ENCODE measurements around the gene ABTB1. TPM values are rescaled to one million over a fixed set of nuclear protein-coding genes. Genes with fewer than 3 reads are reported as not detected.

ABTB1 gene
- total RNA-seq, result 8.0 and 14.9 TPM in 2 replicates

DNA sequence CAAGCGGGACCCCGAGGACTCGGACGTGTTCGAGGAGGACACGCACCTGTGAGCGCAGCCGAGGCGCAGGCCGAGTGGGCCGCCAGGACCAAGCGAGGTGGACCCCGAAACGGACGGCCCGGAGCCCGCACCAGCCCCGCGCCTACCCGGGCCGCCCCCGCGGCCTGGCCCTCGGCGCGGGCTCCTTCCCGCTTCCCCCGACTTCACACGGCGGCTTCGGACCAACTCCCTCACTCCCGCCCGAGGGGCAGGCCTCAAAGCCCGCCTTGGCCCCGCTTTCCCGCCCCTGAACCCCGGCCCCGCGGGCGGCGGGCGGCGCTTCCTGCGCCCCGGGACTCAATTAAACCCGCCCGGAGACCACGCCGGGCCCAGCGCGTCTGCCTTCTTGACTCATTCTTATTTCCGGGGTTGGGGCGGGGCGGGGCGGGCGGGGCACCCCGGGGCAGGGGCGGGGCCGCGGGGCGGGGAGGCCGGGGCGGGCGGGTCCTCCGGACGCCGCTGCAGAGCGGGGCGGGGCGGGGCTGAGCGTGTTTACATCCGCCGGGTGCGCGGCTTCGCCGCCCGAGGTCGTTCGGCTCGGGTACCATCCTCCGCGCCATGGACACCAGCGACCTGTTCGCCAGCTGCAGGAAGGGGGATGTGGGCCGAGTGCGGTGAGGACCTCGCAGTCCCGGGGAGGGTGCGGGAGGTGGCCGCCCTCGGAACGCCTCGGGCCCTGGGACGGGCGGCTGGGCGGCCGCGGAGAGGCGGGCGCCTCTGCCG is at the start of gene ABTB1:
Gene ABTB1, plus strand, starts transcription at position 524 of the 762 bp plus-strand sequence. Its CDS starts 74 bp downstream, at position 598.
- TF ChIP-seq, protein P1, sequence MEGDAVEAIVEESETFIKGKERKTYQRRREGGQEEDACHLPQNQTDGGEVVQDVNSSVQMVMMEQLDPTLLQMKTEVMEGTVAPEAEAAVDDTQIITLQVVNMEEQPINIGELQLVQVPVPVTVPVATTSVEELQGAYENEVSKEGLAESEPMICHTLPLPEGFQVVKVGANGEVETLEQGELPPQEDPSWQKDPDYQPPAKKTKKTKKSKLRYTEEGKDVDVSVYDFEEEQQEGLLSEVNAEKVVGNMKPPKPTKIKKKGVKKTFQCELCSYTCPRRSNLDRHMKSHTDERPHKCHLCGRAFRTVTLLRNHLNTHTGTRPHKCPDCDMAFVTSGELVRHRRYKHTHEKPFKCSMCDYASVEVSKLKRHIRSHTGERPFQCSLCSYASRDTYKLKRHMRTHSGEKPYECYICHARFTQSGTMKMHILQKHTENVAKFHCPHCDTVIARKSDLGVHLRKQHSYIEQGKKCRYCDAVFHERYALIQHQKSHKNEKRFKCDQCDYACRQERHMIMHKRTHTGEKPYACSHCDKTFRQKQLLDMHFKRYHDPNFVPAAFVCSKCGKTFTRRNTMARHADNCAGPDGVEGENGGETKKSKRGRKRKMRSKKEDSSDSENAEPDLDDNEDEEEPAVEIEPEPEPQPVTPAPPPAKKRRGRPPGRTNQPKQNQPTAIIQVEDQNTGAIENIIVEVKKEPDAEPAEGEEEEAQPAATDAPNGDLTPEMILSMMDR (conservative IDR thresholded peaks at IDR 0.05; ENCODE audit: low read depth, low read length), result no peak
- no peak for DNase-seq (ENCODE audit: low read depth)
- H3K4me3 ChIP-seq (ENCODE audit: low read depth, low read length), result peak within 1 kb of the TSS; percentile 78

DNA sequence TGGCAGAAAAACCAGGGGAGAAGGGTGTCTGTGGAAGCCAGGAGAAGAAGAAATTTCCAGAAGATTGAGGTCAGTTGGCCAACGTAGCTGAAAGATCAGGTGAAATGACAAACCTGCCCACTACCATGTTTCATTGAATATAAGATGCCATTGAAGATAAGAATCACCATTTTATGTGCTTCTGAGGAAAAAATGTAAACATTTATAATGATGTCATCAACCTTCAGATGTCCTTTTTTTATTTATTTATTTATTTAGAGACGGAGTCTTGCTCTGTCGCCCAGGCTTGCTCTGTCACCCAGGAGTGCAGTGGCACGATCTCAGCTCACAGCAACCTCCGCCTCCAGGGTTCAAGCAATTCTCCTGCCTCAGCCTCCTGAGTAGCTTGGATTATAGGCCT is 48.7 kb upstream of the ABTB1 start:
- H3K4me3 ChIP-seq (ENCODE audit: low read depth, low read length), result no peak overlapping the region
- TF ChIP-seq, protein P1 (conservative IDR thresholded peaks at IDR 0.05; ENCODE audit: low read depth, low read length), result no peak
- no peak for DNase-seq (ENCODE audit: low read depth)

DNA sequence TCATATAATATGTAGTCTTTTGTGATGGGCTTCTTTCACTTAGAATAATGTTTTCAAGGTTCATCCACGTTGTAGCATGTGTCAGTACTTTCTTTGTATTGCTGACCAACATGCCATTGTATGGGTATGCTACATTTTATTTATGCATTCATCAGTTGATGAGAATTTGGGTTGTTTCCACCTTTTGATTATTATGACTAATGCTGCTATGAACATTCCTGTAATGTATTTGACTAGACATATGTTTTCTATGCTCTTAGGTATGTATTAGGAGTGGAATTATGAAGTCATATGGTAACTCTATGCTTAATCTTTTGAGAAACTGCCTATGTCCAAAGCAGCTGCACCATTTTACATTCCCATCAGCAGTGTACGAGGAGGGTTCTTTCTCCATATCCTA is 46.9 kb upstream of the ABTB1 start:
- H3K4me3 ChIP-seq (ENCODE audit: low read depth, low read length), result no peak overlapping the region
- no peak for DNase-seq (ENCODE audit: low read depth)
- TF ChIP-seq, protein P1 (conservative IDR thresholded peaks at IDR 0.05; ENCODE audit: low read depth, low read length), result no peak

DNA sequence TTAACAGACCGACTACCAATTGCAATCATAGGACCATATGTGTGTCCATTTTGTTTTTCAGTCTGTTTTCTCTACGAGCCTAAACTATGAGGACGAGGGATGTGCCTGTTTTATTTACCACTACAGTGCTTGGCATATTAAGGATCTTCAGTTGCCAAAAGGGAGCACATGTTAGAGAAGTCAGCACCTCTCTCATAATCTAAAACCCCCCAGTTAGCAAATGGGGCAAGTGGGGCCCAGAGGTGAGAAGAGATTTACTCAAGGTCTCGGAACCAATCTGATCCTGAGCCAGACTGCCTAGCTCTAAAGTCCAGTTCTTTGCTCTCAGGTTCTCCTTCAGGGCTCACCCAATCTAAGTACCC is 44.3 kb upstream of the ABTB1 start:
- DNase-seq (ENCODE audit: low read depth), result no peak
- TF ChIP-seq, protein P1 (conservative IDR thresholded peaks at IDR 0.05; ENCODE audit: low read depth, low read length), result no peak

DNA sequence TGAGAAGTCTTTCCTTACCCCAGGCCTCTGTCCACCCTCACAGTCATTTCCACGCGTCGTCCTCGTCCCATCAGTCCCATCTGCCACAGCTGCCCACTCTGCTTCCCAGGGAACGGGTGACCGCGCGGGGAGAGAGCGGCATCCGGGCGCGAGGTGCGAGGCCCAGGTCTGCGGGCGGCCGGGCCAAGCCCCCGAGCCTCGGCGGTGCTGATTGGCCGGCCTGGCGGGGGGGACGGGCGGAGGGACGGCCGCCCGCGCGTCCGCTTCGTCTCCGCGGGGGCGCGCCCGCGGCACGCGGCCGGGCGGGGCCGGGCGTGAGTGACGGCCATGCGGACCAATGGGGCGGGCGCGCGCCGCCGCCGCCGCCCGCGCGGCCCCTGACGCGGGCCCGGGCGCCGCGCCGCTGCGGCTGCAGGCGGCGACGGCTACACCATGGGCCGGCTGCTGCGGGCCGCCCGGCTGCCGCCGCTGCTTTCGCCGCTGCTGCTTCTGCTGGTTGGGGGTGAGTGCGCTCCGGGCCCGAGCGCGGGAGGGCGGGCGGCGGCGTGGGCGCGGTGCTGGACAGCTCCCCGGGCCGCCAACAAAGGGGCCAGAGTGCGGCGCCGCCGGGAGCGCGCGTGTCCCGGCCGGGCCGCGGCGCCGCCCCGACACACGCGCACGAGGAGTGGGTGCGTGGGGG is 43.8 kb upstream of the ABTB1 start, which contains the start of gene PODXL2:
Gene PODXL2, plus strand, starts transcription at position 398 of the 679 bp plus-strand sequence. Its CDS starts 35 bp downstream, at position 433.
- no peak for DNase-seq (ENCODE audit: low read depth)
- TF ChIP-seq, protein P1 (conservative IDR thresholded peaks at IDR 0.05; ENCODE audit: low read depth, low read length), result no peak
- H3K4me3 ChIP-seq (ENCODE audit: low read depth, low read length), result peak within 1 kb of the TSS; percentile 51

More for the DNA sequence above, 44.3 kb upstream of the ABTB1 start:
- no peak overlapping the region for H3K4me3 ChIP-seq (ENCODE audit: low read depth, low read length)

DNA sequence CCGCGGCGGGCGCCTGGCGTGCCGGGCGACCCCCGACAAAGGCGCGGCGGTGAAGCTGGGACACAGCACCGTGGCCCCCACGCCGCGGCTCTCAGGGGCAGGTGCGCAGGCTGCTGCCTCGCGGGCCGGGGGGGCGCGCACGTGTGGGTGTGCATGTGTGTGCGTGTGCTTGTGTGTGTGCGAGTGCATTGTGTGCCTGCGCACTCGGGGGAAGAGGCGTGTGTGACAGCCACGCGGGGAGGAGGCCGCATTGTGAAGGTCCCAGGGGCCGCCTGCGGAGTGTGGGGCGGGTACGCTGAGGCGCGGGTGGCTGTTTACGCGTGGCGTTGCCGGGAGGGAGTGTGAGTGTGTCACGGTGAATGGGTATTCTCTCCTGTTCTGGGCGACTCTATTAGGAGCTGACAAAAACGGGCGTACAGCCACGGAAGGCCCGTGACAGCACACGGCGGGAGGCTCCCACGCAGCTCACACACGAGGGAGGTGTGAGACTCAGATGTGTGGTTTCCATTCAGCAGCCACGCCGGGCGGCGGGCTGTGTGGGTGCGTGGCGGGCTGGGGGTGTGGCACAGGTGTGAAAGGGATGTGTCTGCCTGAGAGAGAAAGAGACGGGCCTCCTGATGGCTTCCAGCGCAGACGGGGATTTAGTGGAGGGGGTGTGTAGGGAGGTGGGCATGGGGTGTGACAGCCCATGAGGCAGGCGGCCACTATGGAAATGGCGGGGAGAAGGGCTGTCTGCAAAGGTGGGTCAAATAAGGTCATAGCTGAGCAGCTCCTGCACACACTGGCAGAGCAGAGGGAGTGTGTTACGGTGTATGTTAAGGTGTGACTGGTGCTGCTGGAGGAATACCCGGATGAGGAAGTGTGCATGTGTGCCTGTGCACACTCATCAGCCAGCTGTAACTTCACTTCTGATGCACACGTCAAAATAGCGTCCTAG is 43.0 kb upstream of the ABTB1 start:
- H3K4me3 ChIP-seq (ENCODE audit: low read depth, low read length), result peak overlapping the region; percentile 51
- TF ChIP-seq, protein P1 (conservative IDR thresholded peaks at IDR 0.05; ENCODE audit: low read depth, low read length), result no peak
- DNase-seq (ENCODE audit: low read depth), result no peak

Data from epithelial cell of proximal tubule (primary cell).